Muscle layer of duodenum (tissue), 2 donors: ENCODE results near the gene CEP112.
"Not testable (repeated sequence)": the region's sequence is repeated elsewhere in the genome, so short reads cannot be mapped to it uniquely, and the experiment has no call there.

Source experiments
- H3K27ac ChIP-seq: one replicate; pipeline ENCODE4 v1.7.0; 2013; ENCODE audit warnings: mild to moderate bottlenecking, low read length
- H3K27me3 ChIP-seq: one replicate; pipeline ENCODE4 v1.7.0; 2013; ENCODE audit warnings: low read depth, mild to moderate bottlenecking, control low read depth, low read length
- H3K36me3 ChIP-seq, 2 donors: one replicate each; pipeline ENCODE4 v1.7.0; 2013; ENCODE audit warnings: low read length in 2 of 2, control low read depth in 1 of 2, mild to moderate bottlenecking in 1 of 2; ENCODE audit not compliant: insufficient read depth in 2 of 2, control insufficient read depth in 1 of 2
- H3K4me1 ChIP-seq, 2 donors: one replicate each; pipeline ENCODE4 v1.7.0; 2013; ENCODE audit warnings: low read length in 2 of 2, mild to moderate bottlenecking in 2 of 2, control low read depth in 1 of 2, moderate library complexity in 1 of 2; ENCODE audit not compliant: insufficient read depth in 2 of 2, control insufficient read depth in 1 of 2
- H3K4me3 ChIP-seq, 2 donors: one replicate each; pipeline ENCODE4 v1.7.0; 2013; ENCODE audit warnings: low read length in 2 of 2, low read depth in 1 of 2, mild to moderate bottlenecking in 1 of 2
- H3K9me3 ChIP-seq, 2 donors: one replicate each; pipeline ENCODE4 v1.7.0; 2013; ENCODE audit warnings: low read length in 2 of 2, control low read depth in 1 of 2, mild to moderate bottlenecking in 1 of 2; ENCODE audit not compliant: control insufficient read depth in 1 of 2
- donor health status: healthy.

CEP112 gene

DNA sequence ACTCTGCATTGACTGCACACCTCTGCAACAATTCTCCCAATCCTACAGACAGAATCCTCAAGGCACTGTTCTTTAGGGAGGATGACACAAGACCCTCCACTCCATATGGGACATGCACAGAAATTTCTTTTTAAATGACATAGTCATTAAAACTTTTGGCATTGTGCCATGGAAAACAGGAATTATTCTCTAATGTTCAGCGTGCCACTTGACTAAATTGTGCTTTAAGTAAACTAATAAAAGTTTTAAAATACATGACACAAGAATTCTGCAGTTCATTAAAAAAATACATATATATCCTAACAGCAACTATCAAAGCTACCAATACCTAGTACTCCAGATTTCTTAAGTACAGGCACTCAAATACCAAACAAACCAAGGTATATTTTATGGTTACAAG is 16.0 kb downstream of the CEP112 start:
- H3K27me3 ChIP-seq: no peaks in the 10 kb centered on the region

DNA sequence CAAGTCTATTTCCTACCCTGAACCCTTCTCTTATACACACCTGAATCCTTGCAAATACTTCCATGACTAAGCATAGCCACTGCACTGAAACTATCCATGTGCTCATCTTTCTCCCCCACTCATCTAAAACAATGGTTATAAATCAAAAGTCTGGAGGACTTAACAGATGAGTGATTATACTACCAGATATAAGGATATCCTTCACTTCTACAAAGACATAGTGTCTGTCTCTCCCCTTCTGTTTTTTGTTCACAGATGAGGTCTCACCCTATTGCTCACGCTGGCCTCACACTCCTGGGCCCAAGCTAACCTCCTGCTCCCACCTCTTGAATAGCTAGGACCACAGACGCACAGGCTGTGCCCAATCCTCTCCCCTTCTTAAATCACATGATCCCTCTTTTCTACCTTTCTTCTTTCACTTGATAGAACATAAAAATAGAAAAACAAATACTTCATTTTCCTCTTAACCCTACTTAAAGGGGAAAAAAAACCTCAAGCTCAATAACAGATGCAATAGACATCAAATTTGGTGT is 19.2 kb downstream of the CEP112 start:
- Histone ChIP-seq H3K27ac (no peak overlapping the region), H3K36me3 (peaks cover 0 to 11% of the 10 kb centered on the region in 2 donors), H3K9me3 (no peaks in the 10 kb centered on the region), H3K4me1 (no peaks in the 10 kb centered on the region), H3K27me3 (no peaks in the 10 kb centered on the region), H3K4me3 (no peak overlapping the region)

More for the DNA sequence above, 16.0 kb downstream of the CEP112 start:
- Histone ChIP-seq H3K27ac (no peak overlapping the region), H3K9me3 (no peaks in the 10 kb centered on the region), H3K4me1 (no peaks in the 10 kb centered on the region), H3K4me3 (no peak overlapping the region), H3K36me3 (peaks cover 0 to 5% of the 10 kb centered on the region in 2 donors)

DNA sequence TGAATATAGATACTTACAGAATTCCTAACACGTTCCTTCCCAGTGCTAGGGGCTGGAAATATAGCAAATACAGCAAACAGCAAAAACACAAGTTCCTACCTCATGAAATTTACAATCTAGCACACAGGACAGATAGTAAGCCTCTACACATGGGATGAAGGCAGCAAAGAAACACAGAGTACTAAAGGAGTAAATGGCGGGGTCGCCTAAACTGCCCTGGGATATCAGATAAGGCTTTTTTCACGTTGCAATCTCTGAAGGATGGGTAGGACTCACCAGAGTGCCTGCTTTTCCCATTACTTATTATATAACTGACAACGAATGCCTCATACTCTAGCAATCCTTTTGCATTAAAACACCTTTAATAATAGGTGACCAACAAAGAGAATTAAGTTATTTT is 19.8 kb downstream of the CEP112 start:
- peaks cover 0 to 11% of the 10 kb centered on the region in 2 donors for H3K36me3 ChIP-seq
- H3K9me3 ChIP-seq: no peaks in the 10 kb centered on the region
- H3K4me3 ChIP-seq: no peak overlapping the region
- H3K4me1 ChIP-seq: no peaks in the 10 kb centered on the region
- H3K27me3 ChIP-seq: no peaks in the 10 kb centered on the region
- H3K27ac ChIP-seq: no peak overlapping the region

DNA sequence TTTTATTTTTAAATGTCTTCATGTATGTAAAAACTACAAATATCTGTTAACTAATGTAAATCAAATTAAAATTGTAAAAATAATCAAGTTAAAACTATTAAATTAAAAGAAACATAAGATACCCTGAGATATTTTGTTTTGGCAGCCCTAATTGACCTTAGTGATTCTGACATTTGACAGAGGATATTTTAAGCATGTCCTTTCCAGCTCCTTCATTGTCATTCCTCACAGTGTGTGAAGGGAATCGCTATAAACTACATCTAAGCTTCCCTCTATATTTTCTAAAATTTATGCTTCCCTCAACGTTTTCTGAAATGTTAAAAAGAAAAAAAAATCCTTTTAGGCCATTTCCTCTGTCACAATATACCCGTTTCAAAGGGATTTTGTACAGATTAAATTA is 20.2 kb downstream of the CEP112 start:
- Histone ChIP-seq H3K36me3 (peaks cover 0 to 11% of the 10 kb centered on the region in 2 donors), H3K4me1 (no peaks in the 10 kb centered on the region), H3K4me3 (no peak overlapping the region), H3K27me3 (no peaks in the 10 kb centered on the region), H3K9me3 (no peaks in the 10 kb centered on the region), H3K27ac (no peak overlapping the region)

DNA sequence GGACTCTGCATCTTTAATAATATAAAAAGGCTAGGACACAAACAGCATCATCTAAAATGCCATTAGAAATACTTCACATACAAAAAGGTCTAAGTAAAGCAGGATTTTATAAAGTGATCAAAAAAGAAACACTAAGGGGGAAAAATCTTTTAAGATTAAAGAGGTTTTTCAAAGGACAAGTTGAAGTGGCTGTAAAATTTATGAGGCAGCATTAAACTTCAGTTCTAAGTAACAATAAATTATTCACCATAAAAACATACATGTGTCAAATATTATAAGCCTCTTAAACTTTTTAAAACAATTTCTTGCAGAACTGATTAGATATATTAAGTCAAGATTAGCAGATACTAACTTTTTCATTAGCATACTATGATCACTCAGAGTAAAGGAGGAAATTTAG is 20.8 kb downstream of the CEP112 start:
- no peaks in the 10 kb centered on the region for H3K9me3 ChIP-seq
- H3K4me3 ChIP-seq: no peak overlapping the region
- no peaks in the 10 kb centered on the region for H3K4me1 ChIP-seq
- peaks cover 0 to 11% of the 10 kb centered on the region in 2 donors for H3K36me3 ChIP-seq
- H3K27ac ChIP-seq: no peak overlapping the region
- no peaks in the 10 kb centered on the region for H3K27me3 ChIP-seq

DNA sequence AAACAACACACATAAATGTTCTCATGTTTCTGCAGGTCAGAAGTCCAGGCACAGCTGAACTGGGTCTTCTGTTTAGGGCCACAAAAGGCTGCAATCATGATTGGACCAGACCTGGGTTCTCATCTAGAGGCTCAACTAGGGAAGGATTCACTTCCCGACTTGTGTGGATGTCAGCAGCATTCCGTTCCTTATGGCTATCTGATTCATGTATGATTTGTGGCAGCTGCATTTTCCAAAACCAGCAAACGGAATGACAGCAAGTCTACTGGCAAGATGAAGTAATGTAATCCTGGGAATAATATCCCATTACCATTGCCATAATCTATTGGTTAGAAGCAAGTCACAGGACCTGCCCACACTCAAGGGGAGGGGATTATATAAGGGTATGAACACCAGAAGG is 22.1 kb downstream of the CEP112 start:
- Histone ChIP-seq H3K9me3 (no peaks in the 10 kb centered on the region), H3K27ac (no peak overlapping the region), H3K36me3 (peaks cover 0 to 10% of the 10 kb centered on the region in 2 donors), H3K4me3 (no peak overlapping the region), H3K27me3 (no peaks in the 10 kb centered on the region), H3K4me1 (no peaks in the 10 kb centered on the region)

DNA sequence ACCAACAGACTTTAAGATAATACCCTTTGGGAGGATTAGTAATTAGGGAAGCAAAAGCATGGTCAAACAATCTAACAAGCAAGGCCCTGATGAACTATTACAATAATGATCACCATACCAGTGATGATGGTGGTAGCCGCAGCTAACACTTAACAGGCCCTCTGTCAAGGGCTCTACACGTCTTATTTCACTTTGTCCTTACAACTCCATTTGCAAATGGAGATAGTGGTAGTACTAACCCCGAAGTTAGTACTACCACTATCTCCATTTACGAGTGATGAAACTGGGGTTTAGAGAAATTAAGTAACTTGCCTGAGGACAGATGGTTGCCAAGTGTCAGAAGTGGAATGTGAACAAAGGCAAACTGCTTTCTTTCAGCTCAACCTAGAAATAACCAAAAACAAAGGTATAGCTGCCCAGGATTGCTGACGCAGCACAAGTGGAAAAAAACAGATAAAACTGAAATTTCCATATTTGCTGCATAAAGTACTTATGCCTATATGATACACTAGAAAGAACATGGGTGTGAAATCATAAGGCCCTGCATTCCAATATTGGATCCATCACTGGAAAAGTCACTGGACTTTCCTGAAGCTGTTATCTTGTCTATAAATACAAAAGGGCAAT is 24.6 kb downstream of the CEP112 start:
- H3K36me3 ChIP-seq: peaks cover 0 to 6% of the 10 kb centered on the region in 2 donors
- H3K4me1 ChIP-seq: no peaks in the 10 kb centered on the region
- no peaks in the 10 kb centered on the region for H3K9me3 ChIP-seq
- no peak overlapping the region for H3K27ac ChIP-seq
- no peaks in the 10 kb centered on the region for H3K27me3 ChIP-seq
- no peak overlapping the region for H3K4me3 ChIP-seq

DNA sequence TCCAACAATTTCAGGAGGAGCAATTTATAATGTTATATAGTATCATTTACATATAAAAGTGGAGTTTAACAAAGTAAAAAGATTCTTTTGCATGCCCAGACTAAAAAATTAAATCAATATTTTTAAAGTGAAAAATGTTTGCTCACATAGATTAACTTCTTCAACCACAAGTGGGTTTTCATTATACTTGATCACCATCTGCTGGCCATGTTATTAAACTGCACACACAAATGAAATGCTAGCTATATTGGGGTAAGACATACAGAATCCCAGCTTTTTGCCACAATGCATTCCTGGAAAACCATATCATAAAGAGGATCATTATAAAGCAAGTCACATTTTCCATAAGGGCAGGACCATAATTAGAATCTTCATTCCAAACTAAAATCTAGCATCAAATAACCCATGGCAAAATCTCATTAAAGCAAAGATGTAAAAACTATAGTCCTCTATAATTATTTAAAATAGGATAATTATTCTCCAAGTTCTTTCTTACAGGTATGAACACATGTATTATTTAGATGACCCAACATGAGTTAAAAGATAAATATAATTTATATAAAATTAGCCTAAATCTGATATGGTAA is 26.3 kb downstream of the CEP112 start:
- Histone ChIP-seq H3K4me3 (no peak overlapping the region), H3K27me3 (no peaks in the 10 kb centered on the region), H3K4me1 (no peaks in the 10 kb centered on the region)

DNA sequence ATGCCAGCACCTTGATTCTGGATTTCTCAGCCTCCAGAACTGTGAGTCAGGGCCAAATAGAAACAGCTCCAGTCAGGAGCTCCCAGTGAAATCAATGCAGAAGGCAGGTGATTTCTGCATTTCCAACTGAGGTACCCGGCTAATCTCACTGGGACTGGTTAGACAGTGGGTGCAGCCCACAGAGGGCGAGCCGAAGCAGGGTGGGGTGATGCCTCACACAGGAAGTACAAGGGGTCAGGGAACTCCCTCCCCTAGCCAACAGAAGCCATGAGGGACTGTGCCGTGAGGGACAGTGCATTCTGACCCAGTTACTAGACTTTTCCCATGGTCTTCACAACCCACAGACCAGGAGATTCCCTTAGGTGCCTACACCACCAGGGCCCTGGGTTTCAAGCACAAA is 36.9 kb downstream of the CEP112 start:
- not testable (repeated sequence) for H3K4me3 ChIP-seq, H3K9me3 ChIP-seq, H3K36me3 ChIP-seq, H3K4me1 ChIP-seq, H3K27ac ChIP-seq, H3K27me3 ChIP-seq

More for the DNA sequence above, 26.3 kb downstream of the CEP112 start:
- Histone ChIP-seq H3K9me3 (no peaks in the 10 kb centered on the region), H3K36me3 (peaks cover 0 to 6% of the 10 kb centered on the region in 2 donors), H3K27ac (no peak overlapping the region)

DNA sequence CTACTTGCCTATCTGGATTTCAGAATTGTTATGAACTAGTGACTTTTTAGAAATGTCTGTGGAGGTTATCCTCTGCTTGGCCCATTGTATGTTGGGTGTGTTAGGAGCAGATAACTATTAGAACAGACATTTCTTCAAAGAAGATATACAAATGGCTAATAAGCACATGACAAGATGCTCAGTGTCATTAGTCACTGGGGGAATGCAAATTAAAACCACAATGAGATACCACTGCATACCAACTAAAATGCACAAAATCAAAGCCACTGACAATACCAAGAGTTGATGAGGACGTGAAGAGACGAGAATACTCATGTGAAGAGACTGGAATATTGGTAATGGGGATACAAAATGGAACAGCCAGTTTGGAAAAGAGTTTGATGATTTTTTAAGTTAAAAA is 39.2 kb downstream of the CEP112 start:
- Histone ChIP-seq H3K4me3 (no peak overlapping the region), H3K36me3 (no peaks in the 10 kb centered on the region), H3K4me1 (no peaks in the 10 kb centered on the region), H3K27me3 (no peaks in the 10 kb centered on the region), H3K27ac (no peak overlapping the region), H3K9me3 (no peaks in the 10 kb centered on the region)

DNA sequence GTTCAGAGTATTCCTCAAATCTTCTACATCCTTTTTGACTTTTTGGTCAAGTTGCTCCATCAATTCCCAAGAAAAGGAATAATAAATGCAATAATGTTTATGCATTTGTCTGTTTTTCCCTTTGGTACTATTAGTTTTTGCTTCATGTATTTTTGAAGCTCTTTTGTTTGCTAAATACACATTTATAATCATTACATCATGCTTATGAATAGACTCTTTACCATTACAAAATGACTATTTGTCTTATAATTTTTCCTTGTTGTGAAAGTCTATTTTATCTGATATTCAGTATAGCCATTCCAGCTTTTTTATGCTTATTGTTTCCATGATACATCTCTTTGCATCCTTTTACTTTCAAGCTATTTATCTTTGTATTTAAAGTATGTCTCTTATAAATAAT is 41.2 kb downstream of the CEP112 start:
- Histone ChIP-seq H3K9me3 (no peaks in the 10 kb centered on the region), H3K27me3 (no peaks in the 10 kb centered on the region), H3K27ac (no peak overlapping the region), H3K36me3 (no peaks in the 10 kb centered on the region), H3K4me1 (no peaks in the 10 kb centered on the region), H3K4me3 (no peak overlapping the region)

DNA sequence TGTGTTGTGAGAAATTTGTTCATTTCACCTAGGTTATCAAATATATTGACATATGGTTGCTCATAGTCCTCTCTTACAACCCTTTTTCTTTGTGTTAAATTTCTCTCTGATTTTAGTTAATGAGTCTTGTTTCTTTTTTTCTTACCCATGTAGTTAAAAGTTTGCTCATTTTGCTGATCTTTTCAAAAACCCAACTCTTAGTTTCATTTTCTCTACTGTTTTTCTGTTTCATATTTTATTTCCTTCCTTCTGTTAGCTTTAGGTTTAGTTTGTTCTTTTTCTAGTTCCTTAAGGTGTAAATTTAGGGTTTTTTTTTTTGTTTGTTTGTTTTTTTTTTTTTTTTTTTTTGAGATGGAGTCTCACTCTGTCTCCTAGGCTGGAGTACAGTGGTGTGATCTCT is 42.4 kb downstream of the CEP112 start:
- no peaks in the 10 kb centered on the region for H3K36me3 ChIP-seq
- H3K4me1 ChIP-seq: no peaks in the 10 kb centered on the region
- H3K27ac ChIP-seq: no peak overlapping the region
- H3K4me3 ChIP-seq: no peak overlapping the region
- no peaks in the 10 kb centered on the region for H3K9me3 ChIP-seq
- H3K27me3 ChIP-seq: no peaks in the 10 kb centered on the region
